Measurements from ENCODE around the gene SRRM3.

GRCh38 chr7:76296743-76297740, 95.3 kb downstream of the SRRM3 start:
- no peak for TF ChIP-seq CTCF (IDR thresholded peaks at IDR 0.05; ENCODE audit: insufficient read depth, low read depth, low read length)
- no peak for TF ChIP-seq EZH2 (IDR thresholded peaks at IDR 0.05; ENCODE audit: insufficient read depth, low read length)
